Amygdala (tissue), 56 donors: ENCODE measurements around the gene CD44.

Experiments
- DNase-seq, 56 donors: peaks; one replicate each; lab custom pipeline; 2025; lab: John Stamatoyannopoulos, UW

Gene CD44

GRCh38 chr11:35111161-35112055 lies 27.6 kb upstream of the CD44 start:
- no peak for DNase-seq

- no peak for DNase-seq
Observed at GRCh38 chr11:35112056-35112845, 26.7 kb upstream of the CD44 start.

GRCh38 chr11:35112846-35113105 lies 26.2 kb upstream of the CD44 start:
- DNase-seq: no peak

GRCh38 chr11:35114906-35115687 lies 23.9 kb upstream of the CD44 start:
- DNase-seq: no peak

- no peak for DNase-seq
Observed at GRCh38 chr11:35115688-35116030, 23.3 kb upstream of the CD44 start.

- DNase-seq: no peak
Observed at GRCh38 chr11:35116245-35116644, 22.7 kb upstream of the CD44 start.

- DNase-seq: no peak
Observed at GRCh38 chr11:35116762-35117640, 22.0 kb upstream of the CD44 start.

GRCh38 chr11:35118906-35119305 lies 20.1 kb upstream of the CD44 start:
- DNase-seq: no peak

- DNase-seq: no peak
Observed at GRCh38 chr11:35121326-35121865, 17.6 kb upstream of the CD44 start.

- no peak for DNase-seq
Observed at GRCh38 chr11:35122308-35122707, 16.7 kb upstream of the CD44 start.

- no peak for DNase-seq
Observed at GRCh38 chr11:35126000-35126878, 12.7 kb upstream of the CD44 start.

GRCh38 chr11:35126879-35127581 lies 11.9 kb upstream of the CD44 start:
- DNase-seq: no peak

GRCh38 chr11:35127619-35128018 lies 11.4 kb upstream of the CD44 start:
- no peak for DNase-seq

GRCh38 chr11:35131094-35131493 lies 7.9 kb upstream of the CD44 start:
- no peak for DNase-seq

GRCh38 chr11:35131886-35132285 lies 7.1 kb upstream of the CD44 start:
- DNase-seq: no peak

GRCh38 chr11:35133656-35134055 lies 5.3 kb upstream of the CD44 start:
- DNase-seq: no peak

- no peak for DNase-seq
Observed at GRCh38 chr11:35134403-35135148, 4.4 kb upstream of the CD44 start.

- DNase-seq: no peak
Observed at GRCh38 chr11:35135222-35135621, 3.7 kb upstream of the CD44 start.
